Sigmoid colon (tissue), 7 donors: Measurements from ENCODE around the gene ZMYND19. TPM values are rescaled to one million over a fixed set of nuclear protein-coding genes. Genes with fewer than 3 reads are reported as not detected.
"Not testable (repeated sequence)": the region's sequence is repeated elsewhere in the genome, so short reads cannot be mapped to it uniquely, and the experiment has no call there.

Experiments used
- DNase-seq: peaks from one replicate; pipeline ENCODE4 v3.0.0-alpha.2; 2019
- H3K27ac ChIP-seq, 4 donors: fragments of 200-600 bp; sonication (generic); one replicate each; pipeline ENCODE4 v1.5.1; 2016 to 2019; ENCODE audit warnings: mild to moderate bottlenecking in 1 of 4
- H3K27me3 ChIP-seq, 3 donors: fragments of 200-600 bp; sonication (generic); one replicate each; pipeline ENCODE4 v1.5.1; 2019; ENCODE audit warnings: mild to moderate bottlenecking in 1 of 3
- H3K36me3 ChIP-seq, 4 donors: fragments of 200-600 bp; sonication (generic); one replicate each; pipeline ENCODE4 v1.5.1; 2016 to 2019
- H3K4me1 ChIP-seq, 4 donors: fragments of 200-600 bp; sonication (generic); one replicate each; pipeline ENCODE4 v1.5.1; 2017 to 2019
- H3K4me3 ChIP-seq, 4 donors: fragments of 200-600 bp; sonication (generic); one replicate each; pipeline ENCODE4 v1.5.1; 2017 to 2019; ENCODE audit warnings: mild to moderate bottlenecking in 2 of 4, moderate library complexity in 1 of 4
- H3K9me3 ChIP-seq, 4 donors: fragments of 200-600 bp in 3 of 4; sonication (generic) in 3 of 4; one replicate each; pipeline versions ENCODE4 v1.5.1 to v1.6.1; 2013 to 2019
- CTCF ChIP-seq, 4 experiments: fragments of 450-650 bp in 3 of 4; fragments of 200-600 bp in 1 of 4; IDR thresholded peaks; one replicate each; pipeline ENCODE4 v1.5.1; 2016 to 2019; ENCODE audit warnings: antibody characterized with exemption in 4 of 4, mild to moderate bottlenecking in 3 of 4, moderate library complexity in 2 of 4
- EP300 ChIP-seq, 4 donors: sonication (generic); formaldehyde crosslinking; IDR thresholded peaks; one replicate each; pipeline ENCODE4 v1.6.1; 2017; ENCODE audit warnings: antibody characterized with exemption in 4 of 4
- POLR2A ChIP-seq, 2 donors: fragments of 450-650 bp; IDR thresholded peaks; one replicate each; pipeline ENCODE4 v1.6.1; 2016; ENCODE audit warnings: antibody characterized with exemption in 2 of 2, mild to moderate bottlenecking in 2 of 2, moderate library complexity in 2 of 2
- POLR2AphosphoS5 ChIP-seq, 4 donors: sonication (generic); formaldehyde crosslinking; IDR thresholded peaks; one replicate each; pipeline ENCODE4 v1.6.1; 2017; ENCODE audit warnings: antibody characterized with exemption in 4 of 4
- WGBS, 2 donors: extraction: QIAGEN DNeasy Blood & Tissue Kit; methylation state at CpG; one replicate each; pipeline ENCODE4 v1.1.7; 2013; 5-methylcytosine and 5-hydroxymethylcytosine counted together
- intact Hi-C: fragments of 100-400 bp; cut with DNase I; formaldehyde crosslinking; loops from one replicate; pipeline ENCODE4 v1.15.1; 2023
- polyA plus RNA-seq, 3 donors: library from polyadenylated mRNA; stranded (reverse); fragments of 200-250 nt; gene quantifications; one replicate each; pipeline ENCODE4 v1.2.3, GENCODE V29; 2013
- total RNA-seq, 4 donors: library from RNA; depleted of rRNA; stranded (reverse); fragments of >200 nt; gene quantifications; one replicate each; pipeline ENCODE4 v1.1.0, GENCODE V29; 2016
- donor health status: healthy with polysubstance abuse.
- donor health status: Bipolar disorder and iron deficiency.
- donor health status: healthy.

The ZMYND19 gene
- total and polyA plus RNA-seq, 7 donors: 5.4 to 17.8 (median 9.4) TPM

- Histone ChIP-seq H3K27me3 (no peaks in the 10 kb centered on the region), H3K9me3 (no peaks in the 10 kb centered on the region), H3K4me1 (no peaks in the 10 kb centered on the region), H3K36me3 (no peaks in the 10 kb centered on the region), H3K4me3 (no peak overlapping the region), H3K27ac (no peak overlapping the region)
- TF ChIP-seq CTCF (IDR thresholded peaks at IDR 0.05): no peak
- intact Hi-C loops: no loop called here
- no peak for DNase-seq
- 71 to 78% methylated on average over 8 of the region's 8 CpGs for WGBS, 2 donors
Observed at GRCh38 chr9:137598943-137599342, 8.6 kb upstream of the ZMYND19 start.

DNA sequence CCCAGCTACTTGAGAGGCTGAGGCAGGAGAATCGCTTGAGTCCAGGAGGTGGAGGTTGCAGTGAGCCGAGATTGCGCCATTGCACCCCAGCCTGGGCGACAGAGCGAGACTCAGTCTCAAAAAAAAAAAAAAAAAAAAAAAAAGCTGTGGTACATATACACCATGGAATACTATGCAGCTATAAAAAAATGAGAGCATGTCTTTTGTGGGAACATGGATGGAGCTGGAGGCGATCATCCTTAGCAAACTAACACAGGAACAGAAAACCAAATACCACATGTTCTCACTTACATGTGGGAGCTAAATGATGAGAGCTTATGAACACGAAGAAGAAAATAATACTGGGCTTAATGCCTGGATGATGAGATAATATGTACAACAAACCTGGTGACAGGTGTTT lies 6.3 kb upstream of the ZMYND19 start:
- H3K27me3 ChIP-seq, H3K9me3 ChIP-seq, intact Hi-C loops, H3K27ac ChIP-seq, DNase-seq, H3K4me1 ChIP-seq, H3K36me3 ChIP-seq, H3K4me3 ChIP-seq: not testable (repeated sequence)
- 92 to 94% methylated on average over 7 of the region's 7 CpGs for WGBS, 2 donors

GRCh38 chr9:137593176-137593575 lies 2.9 kb upstream of the ZMYND19 start:
- no peaks in the 10 kb centered on the region for H3K9me3 ChIP-seq
- peaks cover 0 to 27% (median 22%) of the 10 kb centered on the region in 4 donors for H3K4me1 ChIP-seq
- 83 to 86% methylated on average over 12 of the region's 12 CpGs for WGBS, 2 donors
- H3K27me3 ChIP-seq: no peaks in the 10 kb centered on the region
- intact Hi-C loops: no loop called here
- TF ChIP-seq CTCF (IDR thresholded peaks at IDR 0.05) (no peak), POLR2AphosphoS5 (IDR thresholded peaks at IDR 0.05) (no peak), EP300 (IDR thresholded peaks at IDR 0.05) (no peak), POLR2A (IDR thresholded peaks at IDR 0.05) (no peak)
- H3K4me3 ChIP-seq: no peak overlapping the region
- peaks cover 0 to 2% (median 0%) of the 10 kb centered on the region in 4 donors for H3K36me3 ChIP-seq
- DNase-seq: no peak
- no peak overlapping the region for H3K27ac ChIP-seq

DNA sequence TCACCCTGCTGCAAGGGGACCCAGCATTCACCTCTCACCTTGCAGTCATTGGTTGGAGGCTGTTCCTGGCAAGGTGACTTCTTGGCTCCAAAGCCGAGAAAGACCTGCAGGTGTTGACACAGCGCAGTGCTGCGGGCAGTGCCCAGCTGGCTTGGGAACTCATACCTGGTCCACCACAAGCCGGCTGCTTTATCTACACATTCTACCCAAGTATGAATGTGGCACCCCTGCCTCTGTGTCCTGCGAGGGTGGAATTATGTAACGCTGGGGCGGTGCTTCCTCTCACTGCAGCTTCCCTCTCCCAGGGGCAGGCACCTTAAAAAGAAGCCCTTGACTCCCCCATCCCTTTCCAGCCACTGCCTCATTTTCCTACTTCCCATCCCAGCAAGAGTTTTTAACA lies 2.5 kb upstream of the ZMYND19 start:
- Histone ChIP-seq H3K4me1 (peaks cover 0 to 27% (median 22%) of the 10 kb centered on the region in 4 donors), H3K36me3 (peaks cover 0 to 6% (median 2%) of the 10 kb centered on the region in 4 donors), H3K4me3 (no peak overlapping the region), H3K27ac (no peak overlapping the region), H3K9me3 (no peaks in the 10 kb centered on the region), H3K27me3 (no peaks in the 10 kb centered on the region)
- DNase-seq: no peak
- TF ChIP-seq EP300 (IDR thresholded peaks at IDR 0.05) (no peak), POLR2AphosphoS5 (IDR thresholded peaks at IDR 0.05) (no peak), POLR2A (IDR thresholded peaks at IDR 0.05) (no peak), CTCF (IDR thresholded peaks at IDR 0.05) (no peak)
- whole genome bisulfite sequencing, 2 donors: 84 to 87% methylated on average over 7 of the region's 7 CpGs
- intact Hi-C loops: no loop called here

DNA sequence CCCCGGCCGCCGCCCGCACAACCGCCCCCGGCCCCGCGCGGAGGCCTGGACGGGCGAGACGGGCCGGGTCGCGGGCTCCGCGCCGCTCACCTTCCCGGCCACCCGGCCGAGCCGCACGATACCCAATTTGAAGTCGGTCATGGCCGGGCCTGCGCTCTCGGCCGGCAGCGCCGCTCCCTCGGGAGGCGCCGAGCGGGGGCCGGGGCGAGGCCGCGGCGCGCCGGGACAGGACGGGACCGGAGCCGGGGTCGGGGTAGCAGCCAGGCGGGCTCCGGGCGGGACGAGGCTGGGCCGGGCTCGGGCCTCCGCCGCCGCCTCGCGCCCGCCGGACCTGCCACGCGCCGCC lies 216 bp downstream of the ZMYND19 start:
- Histone ChIP-seq H3K36me3 (peaks cover 5 to 30% (median 23%) of the 10 kb centered on the region in 4 donors), H3K9me3 (no peaks in the 10 kb centered on the region), H3K4me3 (peak overlapping the region; percentile 45 to 84 (median 73)), H3K27ac (peak overlapping the region in 3 of 4 donors; percentile 31 to 71 (median 66)), H3K4me1 (peaks cover 0 to 27% (median 22%) of the 10 kb centered on the region in 4 donors), H3K27me3 (no peaks in the 10 kb centered on the region)
- no peak for DNase-seq
- TF ChIP-seq POLR2AphosphoS5 (IDR thresholded peaks at IDR 0.05) (no peak), EP300 (IDR thresholded peaks at IDR 0.05) (no peak), POLR2A (IDR thresholded peaks at IDR 0.05) (no peak), CTCF (IDR thresholded peaks at IDR 0.05) (no peak)
- intact Hi-C loops: loop anchor here (1.0 kb wide), 1 partner anchor 15 kb away; the partner anchor contains the start of gene ARRDC1
- 1% methylated on average over 61 of the region's 61 CpGs for WGBS, 2 donors
